Activated CD8-positive, alpha-beta memory T cell treated with anti-CD3 and anti-CD28 coated beads, Interleukin-2, amount 50 U/mL, for 24 hours (primary cell): ENCODE results near the gene KLK2.
A peak's percentile ranks its signal among the peaks of the same experiment; 100 is the strongest.

Source experiments
- DNase-seq: peaks from one replicate; pipeline ENCODE4 v3.0.0-alpha.2; 2020; ENCODE audit errors: extremely low read depth

KLK2 gene

DNA sequence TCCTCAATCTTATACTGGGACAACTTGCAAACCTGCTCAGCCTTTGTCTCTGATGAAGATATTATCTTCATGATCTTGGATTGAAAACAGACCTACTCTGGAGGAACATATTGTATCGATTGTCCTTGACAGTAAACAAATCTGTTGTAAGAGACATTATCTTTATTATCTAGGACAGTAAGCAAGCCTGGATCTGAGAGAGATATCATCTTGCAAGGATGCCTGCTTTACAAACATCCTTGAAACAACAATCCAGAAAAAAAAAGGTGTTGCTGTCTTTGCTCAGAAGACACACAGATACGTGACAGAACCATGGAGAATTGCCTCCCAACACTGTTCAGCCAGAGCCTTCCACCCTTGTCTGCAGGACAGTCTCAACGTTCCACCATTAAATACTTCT lies 22.5 kb upstream of the KLK2 start:
- no peak for DNase-seq

DNA sequence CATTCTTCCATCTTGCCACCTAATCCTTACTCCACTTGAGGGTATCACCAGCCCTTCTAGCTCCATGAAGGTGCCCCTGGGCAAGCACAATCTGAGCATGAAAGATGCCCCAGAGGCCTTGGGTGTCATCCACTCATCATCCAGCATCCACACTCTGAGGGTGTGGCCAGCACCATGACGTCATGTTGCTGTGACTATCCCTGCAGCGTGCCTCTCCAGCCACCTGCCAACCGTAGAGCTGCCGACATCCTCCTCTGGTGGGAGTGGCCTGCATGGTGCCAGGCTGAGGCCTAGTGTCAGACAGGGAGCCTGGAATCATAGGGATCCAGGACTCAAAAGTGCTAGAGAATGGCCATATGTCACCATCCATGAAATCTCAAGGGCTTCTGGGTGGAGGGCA lies 21.6 kb upstream of the KLK2 start:
- DNase-seq = no peak

DNA sequence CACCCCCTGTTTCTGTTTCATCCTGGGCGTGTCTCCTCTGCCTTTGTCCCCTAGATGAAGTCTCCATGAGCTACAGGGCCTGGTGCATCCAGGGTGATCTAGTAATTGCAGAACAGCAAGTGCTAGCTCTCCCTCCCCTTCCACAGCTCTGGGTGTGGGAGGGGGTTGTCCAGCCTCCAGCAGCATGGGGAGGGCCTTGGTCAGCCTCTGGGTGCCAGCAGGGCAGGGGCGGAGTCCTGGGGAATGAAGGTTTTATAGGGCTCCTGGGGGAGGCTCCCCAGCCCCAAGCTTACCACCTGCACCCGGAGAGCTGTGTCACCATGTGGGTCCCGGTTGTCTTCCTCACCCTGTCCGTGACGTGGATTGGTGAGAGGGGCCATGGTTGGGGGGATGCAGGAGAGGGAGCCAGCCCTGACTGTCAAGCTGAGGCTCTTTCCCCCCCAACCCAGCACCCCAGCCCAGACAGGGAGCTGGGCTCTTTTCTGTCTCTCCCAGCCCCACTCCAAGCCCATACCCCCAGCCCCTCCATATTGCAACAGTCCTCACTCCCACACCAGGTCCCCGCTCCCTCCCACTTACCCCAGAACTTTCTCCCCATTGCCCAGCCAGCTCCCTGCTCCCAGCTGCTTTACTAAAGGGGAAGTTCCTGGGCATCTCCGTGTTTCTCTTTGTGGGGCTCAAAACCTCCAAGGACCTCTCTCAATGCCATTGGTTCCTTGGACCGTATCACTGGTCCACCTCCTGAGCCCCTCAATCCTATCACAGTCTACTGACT lies 18.4 kb upstream of the KLK2 start, which contains the start of gene KLK3:
KLK3 (plus strand) TSS at position 280 of the 775 bp plus-strand sequence; CDS start at position 321, 41 bp downstream.
- no peak for DNase-seq

DNA sequence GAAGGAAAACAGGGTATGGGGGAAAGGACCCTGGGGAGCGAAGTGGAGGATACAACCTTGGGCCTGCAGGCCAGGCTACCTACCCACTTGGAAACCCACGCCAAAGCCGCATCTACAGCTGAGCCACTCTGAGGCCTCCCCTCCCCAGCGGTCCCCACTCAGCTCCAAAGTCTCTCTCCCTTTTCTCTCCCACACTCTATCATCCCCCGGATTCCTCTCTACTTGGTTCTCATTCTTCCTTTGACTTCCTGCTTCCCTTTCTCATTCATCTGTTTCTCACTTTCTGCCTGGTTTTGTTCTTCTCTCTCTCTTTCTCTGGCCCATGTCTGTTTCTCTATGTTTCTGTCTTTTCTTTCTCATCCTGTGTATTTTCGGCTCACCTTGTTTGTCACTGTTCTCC lies 15.9 kb upstream of the KLK2 start:
- DNase-seq = no peak

DNA sequence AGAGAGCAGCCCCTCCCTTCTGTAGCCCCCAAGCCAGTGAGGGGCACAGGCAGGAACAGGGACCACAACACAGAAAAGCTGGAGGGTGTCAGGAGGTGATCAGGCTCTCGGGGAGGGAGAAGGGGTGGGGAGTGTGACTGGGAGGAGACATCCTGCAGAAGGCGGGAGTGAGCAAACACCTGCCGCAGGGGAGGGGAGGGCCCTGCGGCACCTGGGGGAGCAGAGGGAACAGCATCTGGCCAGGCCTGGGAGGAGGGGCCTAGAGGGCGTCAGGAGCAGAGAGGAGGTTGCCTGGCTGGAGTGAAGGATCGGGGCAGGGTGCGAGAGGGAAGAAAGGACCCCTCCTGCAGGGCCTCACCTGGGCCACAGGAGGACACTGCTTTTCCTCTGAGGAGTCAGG lies 14.4 kb upstream of the KLK2 start:
- DNase-seq = no peak

DNA sequence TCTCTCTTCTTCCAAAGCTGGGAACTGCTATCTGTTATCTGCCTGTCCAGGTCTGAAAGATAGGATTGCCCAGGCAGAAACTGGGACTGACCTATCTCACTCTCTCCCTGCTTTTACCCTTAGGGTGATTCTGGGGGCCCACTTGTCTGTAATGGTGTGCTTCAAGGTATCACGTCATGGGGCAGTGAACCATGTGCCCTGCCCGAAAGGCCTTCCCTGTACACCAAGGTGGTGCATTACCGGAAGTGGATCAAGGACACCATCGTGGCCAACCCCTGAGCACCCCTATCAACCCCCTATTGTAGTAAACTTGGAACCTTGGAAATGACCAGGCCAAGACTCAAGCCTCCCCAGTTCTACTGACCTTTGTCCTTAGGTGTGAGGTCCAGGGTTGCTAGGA lies 13.4 kb upstream of the KLK2 start:
- DNase-seq = no peak

DNA sequence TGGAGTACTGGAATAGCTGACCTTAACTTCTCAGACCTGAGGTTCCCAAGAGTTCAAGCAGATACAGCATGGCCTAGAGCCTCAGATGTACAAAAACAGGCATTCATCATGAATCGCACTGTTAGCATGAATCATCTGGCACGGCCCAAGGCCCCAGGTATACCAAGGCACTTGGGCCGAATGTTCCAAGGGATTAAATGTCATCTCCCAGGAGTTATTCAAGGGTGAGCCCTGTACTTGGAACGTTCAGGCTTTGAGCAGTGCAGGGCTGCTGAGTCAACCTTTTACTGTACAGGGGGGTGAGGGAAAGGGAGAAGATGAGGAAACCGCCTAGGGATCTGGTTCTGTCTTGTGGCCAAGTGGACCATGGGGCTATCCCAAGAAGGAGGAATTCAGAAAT lies 12.2 kb upstream of the KLK2 start:
- DNase-seq = no peak

DNA sequence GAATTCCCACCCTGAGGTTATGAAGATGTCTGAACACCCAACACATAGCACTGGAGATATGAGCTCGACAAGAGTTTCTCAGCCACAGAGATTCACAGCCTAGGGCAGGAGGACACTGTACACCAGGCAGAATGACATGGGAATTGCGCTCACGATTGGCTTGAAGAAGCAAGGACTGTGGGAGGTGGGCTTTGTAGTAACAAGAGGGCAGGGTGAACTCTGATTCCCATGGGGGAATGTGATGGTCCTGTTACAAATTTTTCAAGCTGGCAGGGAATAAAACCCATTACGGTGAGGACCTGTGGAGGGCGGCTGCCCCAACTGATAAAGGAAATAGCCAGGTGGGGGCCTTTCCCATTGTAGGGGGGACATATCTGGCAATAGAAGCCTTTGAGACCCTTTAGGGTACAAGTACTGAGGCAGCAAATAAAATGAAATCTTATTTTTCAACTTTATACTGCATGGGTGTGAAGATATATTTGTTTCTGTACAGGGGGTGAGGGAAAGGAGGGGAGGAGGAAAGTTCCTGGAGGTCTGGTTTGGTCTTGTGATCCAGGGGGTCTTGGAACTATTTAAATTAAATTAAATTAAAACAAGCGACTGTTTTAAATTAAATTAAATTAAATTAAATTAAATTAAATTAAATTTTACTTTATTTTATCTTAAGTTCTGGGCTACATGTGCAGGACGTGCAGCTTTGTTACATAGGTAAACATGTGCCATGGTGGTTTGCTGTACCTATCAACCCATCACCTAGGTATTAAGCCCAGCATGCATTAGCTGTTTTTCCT lies 11.5 kb upstream of the KLK2 start:
- no peak for DNase-seq

DNA sequence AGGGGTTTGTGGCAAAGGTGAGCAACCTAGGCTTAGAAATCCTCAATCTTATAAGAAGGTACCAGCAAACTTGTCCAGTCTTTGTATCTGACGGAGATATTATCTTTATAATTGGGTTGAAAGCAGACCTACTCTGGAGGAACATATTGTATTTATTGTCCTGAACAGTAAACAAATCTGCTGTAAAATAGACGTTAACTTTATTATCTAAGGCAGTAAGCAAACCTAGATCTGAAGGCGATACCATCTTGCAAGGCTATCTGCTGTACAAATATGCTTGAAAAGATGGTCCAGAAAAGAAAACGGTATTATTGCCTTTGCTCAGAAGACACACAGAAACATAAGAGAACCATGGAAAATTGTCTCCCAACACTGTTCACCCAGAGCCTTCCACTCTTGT lies 3.8 kb upstream of the KLK2 start:
- no peak for DNase-seq

DNA sequence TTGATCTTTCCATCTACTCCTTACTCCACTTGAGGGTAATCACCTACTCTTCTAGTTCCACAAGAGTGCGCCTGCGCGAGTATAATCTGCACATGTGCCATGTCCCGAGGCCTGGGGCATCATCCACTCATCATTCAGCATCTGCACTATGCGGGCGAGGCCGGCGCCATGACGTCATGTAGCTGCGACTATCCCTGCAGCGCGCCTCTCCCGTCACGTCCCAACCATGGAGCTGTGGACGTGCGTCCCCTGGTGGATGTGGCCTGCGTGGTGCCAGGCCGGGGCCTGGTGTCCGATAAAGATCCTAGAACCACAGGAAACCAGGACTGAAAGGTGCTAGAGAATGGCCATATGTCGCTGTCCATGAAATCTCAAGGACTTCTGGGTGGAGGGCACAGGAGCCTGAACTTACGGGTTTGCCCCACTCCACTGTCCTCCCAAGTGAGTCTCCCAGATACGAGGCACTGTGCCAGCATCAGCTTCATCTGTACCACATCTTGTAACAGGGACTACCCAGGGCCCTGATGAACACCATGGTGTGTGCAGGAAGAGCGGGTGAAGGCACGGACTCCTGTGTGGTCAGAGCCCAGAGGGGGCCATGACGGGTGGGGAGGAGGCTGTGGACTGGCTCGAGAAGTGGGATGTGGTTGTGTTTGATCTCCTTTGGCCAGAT lies 2.7 kb upstream of the KLK2 start:
- peak; percentile 6 for DNase-seq

DNA sequence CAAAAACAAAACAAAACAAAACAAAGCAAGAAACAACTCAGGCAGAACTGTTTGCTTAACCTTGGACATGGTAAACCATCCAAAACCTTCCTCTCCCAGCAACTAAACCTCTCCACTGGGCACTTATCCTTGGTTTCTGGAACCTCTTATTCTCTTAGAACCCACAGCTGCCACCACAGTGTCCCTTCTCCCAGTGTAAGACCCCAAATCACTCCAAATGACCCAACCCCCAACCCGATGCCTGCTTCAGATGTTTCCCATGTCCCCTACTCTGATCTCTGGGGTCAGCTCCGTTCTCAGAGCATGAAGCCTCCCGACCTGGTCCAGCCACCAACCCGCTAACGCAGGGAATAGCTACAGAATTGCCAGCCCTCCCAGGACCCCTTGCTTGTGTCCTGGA lies 972 bp downstream of the KLK2 start:
- DNase-seq = no peak

DNA sequence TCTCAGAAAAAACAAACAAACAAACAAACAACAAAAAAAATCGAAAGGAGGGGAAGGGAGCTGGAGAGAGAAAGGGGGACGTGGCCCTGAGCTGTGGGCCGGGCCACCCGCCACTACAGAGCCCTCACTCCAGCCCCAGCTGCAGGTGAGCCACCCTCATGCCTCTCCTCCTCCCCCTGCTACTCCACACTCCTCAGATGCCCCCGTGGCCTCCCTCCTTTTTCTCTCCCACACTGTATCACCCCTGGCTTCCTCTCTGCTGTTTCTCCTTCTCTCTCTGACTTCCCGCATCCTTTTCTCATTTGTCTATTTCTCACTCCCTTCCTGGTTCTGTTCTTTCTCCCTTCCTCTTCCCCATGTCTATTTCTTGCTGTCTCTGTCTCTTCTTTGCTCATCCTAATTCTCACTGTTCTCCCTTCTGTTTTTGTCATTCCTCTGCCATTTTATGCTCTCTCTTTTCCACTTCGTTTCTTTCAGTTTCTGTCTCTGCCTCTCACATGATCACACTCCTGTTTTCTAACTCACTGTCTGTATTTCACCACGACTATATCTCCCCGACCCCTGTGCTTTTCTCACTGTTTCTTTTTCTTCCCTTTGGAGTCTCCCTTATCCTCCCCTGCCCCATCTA lies 2.7 kb downstream of the KLK2 start:
- no peak for DNase-seq

DNA sequence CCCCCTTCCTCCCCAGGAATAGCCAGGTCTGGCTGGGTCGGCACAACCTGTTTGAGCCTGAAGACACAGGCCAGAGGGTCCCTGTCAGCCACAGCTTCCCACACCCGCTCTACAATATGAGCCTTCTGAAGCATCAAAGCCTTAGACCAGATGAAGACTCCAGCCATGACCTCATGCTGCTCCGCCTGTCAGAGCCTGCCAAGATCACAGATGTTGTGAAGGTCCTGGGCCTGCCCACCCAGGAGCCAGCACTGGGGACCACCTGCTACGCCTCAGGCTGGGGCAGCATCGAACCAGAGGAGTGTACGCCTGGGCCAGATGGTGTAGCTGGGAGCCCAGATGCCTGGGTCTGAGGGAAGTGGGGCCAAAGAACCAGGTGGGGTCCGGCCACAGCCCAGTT lies 3.2 kb downstream of the KLK2 start:
- DNase-seq = no peak

DNA sequence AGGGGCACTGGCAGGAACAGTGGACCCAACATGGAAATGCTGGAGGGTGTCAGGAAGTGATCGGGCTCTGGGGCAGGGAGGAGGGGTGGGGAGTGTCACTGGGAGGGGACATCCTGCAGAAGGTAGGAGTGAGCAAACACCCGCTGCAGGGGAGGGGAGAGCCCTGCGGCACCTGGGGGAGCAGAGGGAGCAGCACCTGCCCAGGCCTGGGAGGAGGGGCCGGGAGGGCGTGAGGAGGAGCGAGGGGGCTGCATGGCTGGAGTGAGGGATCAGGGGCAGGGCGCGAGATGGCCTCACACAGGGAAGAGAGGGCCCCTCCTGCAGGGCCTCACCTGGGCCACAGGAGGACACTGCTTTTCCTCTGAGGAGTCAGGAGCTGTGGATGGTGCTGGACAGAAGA lies 4.1 kb downstream of the KLK2 start:
- DNase-seq = no peak

DNA sequence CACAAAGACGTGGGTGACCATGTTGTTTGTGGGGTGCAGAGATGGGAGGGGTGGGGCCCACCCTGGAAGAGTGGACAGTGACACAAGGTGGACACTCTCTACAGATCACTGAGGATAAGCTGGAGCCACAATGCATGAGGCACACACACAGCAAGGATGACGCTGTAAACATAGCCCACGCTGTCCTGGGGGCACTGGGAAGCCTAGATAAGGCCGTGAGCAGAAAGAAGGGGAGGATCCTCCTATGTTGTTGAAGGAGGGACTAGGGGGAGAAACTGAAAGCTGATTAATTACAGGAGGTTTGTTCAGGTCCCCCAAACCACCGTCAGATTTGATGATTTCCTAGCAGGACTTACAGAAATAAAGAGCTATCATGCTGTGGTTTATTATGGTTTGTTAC lies 5.6 kb downstream of the KLK2 start:
- no peak for DNase-seq

DNA sequence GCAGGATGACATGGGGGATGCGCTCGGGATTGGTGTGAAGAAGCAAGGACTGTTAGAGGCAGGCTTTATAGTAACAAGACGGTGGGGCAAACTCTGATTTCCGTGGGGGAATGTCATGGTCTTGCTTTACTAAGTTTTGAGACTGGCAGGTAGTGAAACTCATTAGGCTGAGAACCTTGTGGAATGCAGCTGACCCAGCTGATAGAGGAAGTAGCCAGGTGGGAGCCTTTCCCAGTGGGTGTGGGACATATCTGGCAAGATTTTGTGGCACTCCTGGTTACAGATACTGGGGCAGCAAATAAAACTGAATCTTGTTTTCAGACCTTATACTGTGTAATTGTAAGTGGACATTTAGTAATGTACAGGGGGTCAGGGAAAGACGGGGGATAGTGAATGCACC lies 7.0 kb downstream of the KLK2 start:
- no peak for DNase-seq

DNA sequence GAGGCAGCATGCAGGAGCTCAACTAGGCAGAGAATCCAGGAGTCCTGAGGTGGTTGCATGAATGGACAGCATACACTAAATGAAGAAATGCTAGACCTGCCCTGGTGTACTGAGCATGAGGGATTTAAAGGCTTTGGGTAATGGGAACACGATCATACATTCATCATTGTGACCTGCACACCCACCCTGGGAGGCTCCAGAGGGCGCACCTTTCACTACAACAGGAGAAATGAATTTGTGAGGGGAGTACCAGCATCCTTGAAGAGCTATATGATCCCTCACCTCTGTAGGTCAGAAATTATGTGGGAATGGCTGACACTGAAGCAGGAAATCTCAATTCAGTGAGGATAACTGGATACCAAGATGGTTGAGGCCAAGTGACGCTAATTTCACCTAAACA lies 8.9 kb downstream of the KLK2 start:
- no peak for DNase-seq

DNA sequence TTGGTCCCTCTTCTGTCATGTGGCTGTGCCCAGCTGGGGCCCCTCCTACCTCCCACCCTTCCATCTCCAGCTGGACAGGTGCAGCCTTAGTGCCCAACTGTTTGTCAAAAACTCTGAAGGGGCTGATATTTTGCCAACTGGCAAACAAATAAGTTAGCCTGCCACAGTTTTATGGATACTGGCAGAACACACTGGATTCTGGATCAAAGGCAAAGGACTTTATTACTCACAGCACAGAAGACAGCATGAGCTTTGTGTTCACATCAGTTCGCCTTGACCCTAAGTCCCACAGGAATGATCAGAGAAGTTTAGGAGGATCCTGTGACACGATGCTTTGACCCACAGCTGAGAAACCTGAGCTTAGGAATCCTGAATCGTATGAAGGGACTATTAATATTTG lies 16.4 kb downstream of the KLK2 start:
- no peak for DNase-seq

DNA sequence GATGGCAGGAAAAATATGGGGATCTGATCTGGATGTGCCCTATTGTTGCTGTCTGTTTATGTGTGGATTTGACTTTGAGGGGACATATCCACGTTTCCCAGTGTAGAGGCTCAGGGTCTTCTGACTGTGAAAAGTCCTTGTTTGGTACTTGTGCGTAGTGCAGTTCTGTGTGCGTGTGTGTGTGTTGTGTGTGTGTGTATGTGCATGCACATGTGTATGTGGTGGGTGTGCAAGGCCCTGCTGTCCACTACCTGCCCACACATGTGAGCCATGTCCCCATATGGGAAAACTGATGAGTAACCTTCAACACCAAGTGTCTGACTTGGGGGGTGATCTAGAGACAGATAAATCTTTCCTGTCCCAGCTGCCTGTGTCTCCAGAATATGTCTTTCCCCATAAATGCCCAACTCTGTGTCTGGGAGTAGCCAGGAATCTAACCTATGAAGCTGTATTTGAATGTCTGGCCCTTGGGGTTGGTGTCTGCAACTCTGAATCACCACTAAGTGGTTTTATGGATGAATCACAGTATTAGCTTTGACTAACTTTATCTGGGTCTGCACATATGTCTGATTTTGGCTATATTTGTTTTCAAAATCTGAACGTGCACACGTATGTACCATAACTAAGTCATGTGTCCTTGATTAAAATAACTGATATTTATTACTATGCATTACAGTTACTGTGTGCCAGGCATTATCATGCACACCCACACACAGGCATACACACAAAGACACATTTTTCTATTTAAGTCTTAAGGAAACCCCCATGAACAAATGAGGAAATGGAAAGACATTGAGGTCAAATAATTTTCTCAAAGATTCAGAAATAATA lies 17.4 kb downstream of the KLK2 start:
- DNase-seq = no peak

DNA sequence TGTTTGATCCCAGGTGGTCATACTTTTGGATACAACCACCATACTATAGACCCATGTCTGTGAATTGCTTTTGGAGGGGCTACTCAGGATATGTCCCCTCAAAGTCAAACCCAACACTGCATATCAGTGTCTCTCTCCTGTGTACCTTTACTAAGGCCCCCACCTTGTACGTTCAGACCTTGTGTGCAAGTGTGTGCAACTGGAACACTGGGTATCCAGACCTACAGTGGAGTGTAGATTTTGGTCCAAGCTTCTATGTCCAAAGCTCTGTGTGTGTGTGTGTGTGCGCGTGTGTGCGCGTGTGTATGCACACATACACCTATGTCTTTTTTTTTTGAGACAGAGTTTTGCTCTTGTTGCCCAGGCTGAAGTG lies 18.0 kb downstream of the KLK2 start:
- DNase-seq = no peak

DNA sequence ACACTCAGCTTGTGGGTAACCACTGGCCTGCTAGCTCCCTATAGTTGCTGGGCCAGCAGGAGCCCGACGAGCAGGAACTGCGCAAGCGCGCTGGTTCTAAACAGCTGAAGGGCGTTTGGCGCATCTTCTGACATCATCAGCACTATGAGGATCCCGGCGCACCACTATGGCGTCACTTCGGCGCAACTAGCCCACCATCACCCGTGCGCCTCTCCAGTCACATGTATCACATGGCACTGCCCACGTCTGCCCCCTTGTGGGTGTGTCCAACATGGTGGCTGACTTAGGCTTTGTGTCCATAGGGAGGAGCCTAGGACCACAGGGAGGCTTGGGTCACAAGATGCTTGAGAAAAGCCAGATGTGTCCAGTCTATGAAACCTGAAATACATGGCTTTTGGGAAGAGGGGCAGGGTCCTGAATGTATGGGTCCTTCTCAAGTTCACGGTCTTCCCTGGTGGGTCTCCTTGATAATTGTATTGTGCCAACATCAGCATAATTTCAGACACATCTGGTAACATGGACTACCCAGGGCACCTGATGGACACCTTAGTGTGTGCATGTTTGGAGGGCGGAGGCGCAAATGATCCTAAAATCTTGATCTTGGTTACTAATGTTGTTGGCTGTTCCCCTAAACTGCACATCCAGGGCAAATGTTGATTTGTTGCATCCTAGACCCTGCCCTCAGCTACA lies 20.0 kb downstream of the KLK2 start:
- DNase-seq = no peak
